Endothelial cell of umbilical vein (primary cell): ENCODE measurements around the gene LAMB1. TPM values are rescaled to one million over a fixed set of nuclear protein-coding genes. Genes with fewer than 3 reads are reported as not detected.

Source experiments
- BruUV-seq: library from RNA; stranded (reverse); fragments of 400-500 nt; replicated peaks from 2 replicates; lab custom pipeline; 2021; lab: Mats Ljungman, UMichigan
- CTCF ChIA-PET: fragments of 300-600, 350-600 bp; sonication (Branson Sonifier 250); formaldehyde crosslinking; loops from one replicate; lab custom pipeline; 2021; ENCODE audit warnings: antibody characterized with exemption, inconsistent platforms; lab: Charles Lee
- POLR2A ChIA-PET: fragments of 300-600, 350-600 bp; sonication (Branson Sonifier 250); formaldehyde crosslinking; loops from one replicate; lab custom pipeline; 2021; ENCODE audit warnings: antibody characterized with exemption, inconsistent platforms; lab: Charles Lee
- DNase-seq: peaks from one replicate; pipeline ENCODE4 v3.0.0-alpha.2; 2011; ENCODE audit warnings: low read depth, low spot score
- FAIRE-seq: peaks from 2 replicates; lab custom pipeline; 2011; peaks lifted over from hg19 to GRCh38; lab: Jason Lieb, UNC
- H2AFZ ChIP-seq: 2 replicates; pipeline ENCODE4 v1.6.0; 2012; ENCODE audit warnings: low read depth, low read length, control low read depth, inconsistent platforms
- H3K27ac ChIP-seq: 2 replicates; pipeline ENCODE4 v1.5.1; 2011; ENCODE audit warnings: low read depth, mild to moderate bottlenecking, control low read depth, low read length, moderate library complexity; ENCODE audit not compliant: insufficient read depth
- H3K27me3 ChIP-seq, 2 experiments: 2 replicates each; pipeline versions ENCODE4 v1.6.0 to v1.6.1; 2011; ENCODE audit warnings: low read length in 2 of 2, mixed read lengths in 1 of 2; ENCODE audit not compliant: control insufficient read depth in 2 of 2, insufficient read depth in 2 of 2
- H3K36me3 ChIP-seq, 2 experiments: 2 replicates in 1 of 2; 3 replicates in 1 of 2; pipeline ENCODE4 v1.5.1; 2011; ENCODE audit warnings: low read length in 2 of 2, mild to moderate bottlenecking in 1 of 2, moderate library complexity in 1 of 2; ENCODE audit not compliant: control insufficient read depth in 2 of 2, insufficient read depth in 2 of 2; ENCODE audit errors: extremely low read depth in 1 of 2
- H3K4me1 ChIP-seq: 3 replicates; pipeline ENCODE4 v1.5.1; 2011; ENCODE audit warnings: mild to moderate bottlenecking, low read length; ENCODE audit not compliant: control insufficient read depth, insufficient read depth; ENCODE audit errors: extremely low read depth
- H3K4me2 ChIP-seq: 2 replicates; pipeline ENCODE4 v1.6.1; 2011; ENCODE audit warnings: low read length, control low read depth, mixed read lengths; ENCODE audit not compliant: insufficient read depth
- H3K4me3 ChIP-seq, 3 experiments: fragments of 200-600 bp in 1 of 3; sonication (generic), shearing (Covaris generic) in 1 of 3; replicated peaks in 1 of 3; 2 replicates each; pipeline ENCODE4 v1.5.1; 2011 to 2016; ENCODE audit warnings: control low read depth in 3 of 3, low read length in 3 of 3, mild to moderate bottlenecking in 2 of 3, inconsistent platforms in 1 of 3, low read depth in 1 of 3, moderate library complexity in 1 of 3; ENCODE audit not compliant: insufficient read depth in 1 of 3
- H3K79me2 ChIP-seq: 2 replicates; pipeline ENCODE4 v1.6.0; 2012; ENCODE audit warnings: low read length, inconsistent platforms; ENCODE audit not compliant: control insufficient read depth, insufficient read depth
- H3K9ac ChIP-seq: replicated peaks from 2 replicates; pipeline ENCODE3; 2011; ENCODE audit warnings: low read length, control low read depth; ENCODE audit not compliant: insufficient read depth; ENCODE audit errors: extremely low read depth
- H3K9me1 ChIP-seq: replicated peaks from 3 replicates; pipeline ENCODE4 v1.6.0; 2011; ENCODE audit warnings: mild to moderate bottlenecking, low read length; ENCODE audit not compliant: control insufficient read depth, insufficient read depth; ENCODE audit errors: extremely low read depth
- H3K9me3 ChIP-seq: replicated peaks from 2 replicates; pipeline ENCODE4 v1.5.1; 2012; ENCODE audit warnings: low read length, inconsistent platforms; ENCODE audit not compliant: control insufficient read depth, insufficient read depth
- H4K20me1 ChIP-seq: replicated peaks from 2 replicates; pipeline ENCODE3; 2011; ENCODE audit warnings: mild to moderate bottlenecking, low read length; ENCODE audit not compliant: control insufficient read depth, insufficient read depth; ENCODE audit errors: extremely low read depth
- CTCF ChIP-seq, 2 donors: IDR thresholded peaks; 1 replicate in 1 of 2; 2 replicates in 1 of 2; pipeline ENCODE4 v1.5.1; 2011; ENCODE audit warnings: low read length in 2 of 2, mild to moderate bottlenecking in 2 of 2, moderate library complexity in 2 of 2, control low read depth in 1 of 2, inconsistent platforms in 1 of 2, low read depth in 1 of 2; ENCODE audit not compliant: insufficient read depth in 1 of 2; ENCODE audit errors: extremely low read depth in 1 of 2
- EZH2 ChIP-seq: IDR thresholded peaks from 2 replicates; pipeline ENCODE4 v1.6.1; 2012; ENCODE audit warnings: borderline replicate concordance, low read depth, mild to moderate bottlenecking, moderate library complexity, low read length, inconsistent platforms; ENCODE audit not compliant: severe bottlenecking
- FOS ChIP-seq: IDR thresholded peaks from 2 replicates; pipeline ENCODE4 v1.6.1; 2011; ENCODE audit warnings: mild to moderate bottlenecking, low read length, moderate library complexity, borderline replicate concordance; ENCODE audit not compliant: insufficient read depth
- GATA2 ChIP-seq: IDR thresholded peaks from 2 replicates; pipeline ENCODE4 v1.7.0; 2011; ENCODE audit warnings: low read depth, mild to moderate bottlenecking, moderate library complexity, mixed read lengths, low read length; ENCODE audit not compliant: insufficient read length, insufficient read depth
- JUN ChIP-seq: IDR thresholded peaks from 2 replicates; pipeline ENCODE4 v1.6.1; 2011; ENCODE audit warnings: borderline replicate concordance, low read depth; ENCODE audit not compliant: insufficient read length, insufficient read depth
- MAX ChIP-seq: IDR thresholded peaks from 2 replicates; pipeline ENCODE4 v1.6.1; 2011; ENCODE audit not compliant: insufficient read depth, insufficient read length
- MYC ChIP-seq: IDR thresholded peaks from one replicate; pipeline ENCODE4 v1.6.1; 2011; ENCODE audit warnings: mild to moderate bottlenecking, low read depth, low read length
- POLR2A ChIP-seq: IDR thresholded peaks from 2 replicates; pipeline ENCODE4 v1.6.1; 2012; ENCODE audit warnings: low read depth, mild to moderate bottlenecking, control low read depth, low read length
- POLR2AphosphoS5 ChIP-seq: IDR thresholded peaks from 2 replicates; pipeline ENCODE4 v1.6.1; 2012; ENCODE audit warnings: low read depth, mild to moderate bottlenecking, control low read depth, low read length, moderate library complexity; ENCODE audit not compliant: insufficient read depth
- dilution Hi-C: fragments of 300-500 bp; cut with MboI; formaldehyde crosslinking; loops from one replicate; pipeline ENCODE4 v1.15.0; 2019; ENCODE audit warnings: low sequenced_read_pairs; ENCODE audit not compliant: extremely low pct_ligation_motif_present
- intact Hi-C: fragments of 100-400 bp; cut with micrococcal nuclease; formaldehyde crosslinking; loops from one replicate; pipeline ENCODE4 v1.10.0; 2022
- polyA plus RNA-seq, 4 experiments: library from polyadenylated mRNA; depleted of rRNA in 3 of 4; stranded (reverse) in 3 of 4; unstranded in 1 of 4; fragments of >200 nt; gene quantifications; 2 replicates each; pipeline versions ENCODE4 v1.2.1 to v1.2.3, GENCODE V29; 2011 to 2012; ENCODE audit warnings: missing spikeins in 1 of 4
- total RNA-seq: library from RNA; stranded (reverse); gene quantifications from 2 replicates; pipeline ENCODE4 v1.2.3, GENCODE V29; 2021

LAMB1 gene
- total and polyA plus RNA-seq, 2 donors (not counting 3 experiments of a cell fraction or from before 2014, with no cell fraction given): 588 to 703 TPM

- dilution Hi-C loops (no loop called here), intact Hi-C loops (loop anchor here (2.0 to 10.0 kb wide), 2 partner anchors 65 to 281 kb away; no protein-coding TSS in a partner anchor)
- no peak overlapping the region for H3K9ac ChIP-seq
- no peaks in the 10 kb centered on the region for H4K20me1 ChIP-seq
- no peak overlapping the region for H3K4me3 ChIP-seq
- H3K36me3 ChIP-seq: no peaks in the 10 kb centered on the region
- H3K27ac ChIP-seq: peak overlapping the region; percentile 96
- POLR2A ChIA-PET: interaction anchor here (4.6 kb wide), 1 partner anchor 12 kb away, joined by 49 read pairs; the partner anchor contains the start of gene LAMB1
- TF ChIP-seq POLR2A: no peak
- TF ChIP-seq CTCF (IDR thresholded peaks at IDR 0.05; ENCODE audit: extremely low read depth in 1 of 2, insufficient read depth in 1 of 2, low read depth in 1 of 2, low read length in 2 of 2): no peak
- no peak for TF ChIP-seq POLR2AphosphoS5
- no peak for TF ChIP-seq MAX
- TF ChIP-seq MYC: no peak
- no peak for TF ChIP-seq GATA2
- TF ChIP-seq FOS: no peak
- no peak for TF ChIP-seq JUN
- no peak for TF ChIP-seq EZH2
- H3K4me1 ChIP-seq: peaks cover 49% of the 10 kb centered on the region
- CTCF ChIA-PET: interaction anchor here (0.9 to 9.6 kb wide), 3 partner anchors 14 to 73 kb away, joined by 4 to 284 read pairs (median 17); partner anchors contain the start of gene LAMB1
- no peak for DNase-seq
- H3K4me2 ChIP-seq: no peak overlapping the region
- FAIRE-seq: no peak
- H3K79me2 ChIP-seq: no peaks in the 10 kb centered on the region
- no TSS peak for BruUV-seq
- no peaks in the 10 kb centered on the region for H3K9me1 ChIP-seq
- no peak overlapping the region for H2AFZ ChIP-seq
- no peaks in the 10 kb centered on the region for H3K27me3 ChIP-seq
- no peaks in the 10 kb centered on the region for H3K9me3 ChIP-seq
Observed at GRCh38 chr7:108014215-108014614, 11.3 kb upstream of the LAMB1 start.
